Sigmoid colon (tissue), 7 donors: ENCODE results near the gene WFS1. TPM values are rescaled to one million over a fixed set of nuclear protein-coding genes. Genes with fewer than 3 reads are reported as not detected.
A peak's percentile ranks its signal among the peaks of the same experiment; 100 is the strongest.

Experiments
- DNase-seq: peaks from one replicate; pipeline ENCODE4 v3.0.0-alpha.2; 2019
- H3K27ac ChIP-seq, 4 donors: fragments of 200-600 bp; sonication (generic); one replicate each; pipeline ENCODE4 v1.5.1; 2016 to 2019; ENCODE audit warnings: mild to moderate bottlenecking in 1 of 4
- H3K27me3 ChIP-seq, 3 donors: fragments of 200-600 bp; sonication (generic); one replicate each; pipeline ENCODE4 v1.5.1; 2019; ENCODE audit warnings: mild to moderate bottlenecking in 1 of 3
- H3K36me3 ChIP-seq, 4 donors: fragments of 200-600 bp; sonication (generic); one replicate each; pipeline ENCODE4 v1.5.1; 2016 to 2019
- H3K4me1 ChIP-seq, 4 donors: fragments of 200-600 bp; sonication (generic); one replicate each; pipeline ENCODE4 v1.5.1; 2017 to 2019
- H3K4me3 ChIP-seq, 4 donors: fragments of 200-600 bp; sonication (generic); one replicate each; pipeline ENCODE4 v1.5.1; 2017 to 2019; ENCODE audit warnings: mild to moderate bottlenecking in 2 of 4, moderate library complexity in 1 of 4
- H3K9me3 ChIP-seq, 4 donors: fragments of 200-600 bp in 3 of 4; sonication (generic) in 3 of 4; one replicate each; pipeline versions ENCODE4 v1.5.1 to v1.6.1; 2013 to 2019
- EP300 ChIP-seq, 4 donors: sonication (generic); formaldehyde crosslinking; IDR thresholded peaks; one replicate each; pipeline ENCODE4 v1.6.1; 2017; ENCODE audit warnings: antibody characterized with exemption in 4 of 4
- POLR2A ChIP-seq, 2 donors: fragments of 450-650 bp; IDR thresholded peaks; one replicate each; pipeline ENCODE4 v1.6.1; 2016; ENCODE audit warnings: antibody characterized with exemption in 2 of 2, mild to moderate bottlenecking in 2 of 2, moderate library complexity in 2 of 2
- POLR2AphosphoS5 ChIP-seq, 4 donors: sonication (generic); formaldehyde crosslinking; IDR thresholded peaks; one replicate each; pipeline ENCODE4 v1.6.1; 2017; ENCODE audit warnings: antibody characterized with exemption in 4 of 4
- WGBS, 2 donors: extraction: QIAGEN DNeasy Blood & Tissue Kit; methylation state at CpG; one replicate each; pipeline ENCODE4 v1.1.7; 2013; 5-methylcytosine and 5-hydroxymethylcytosine counted together
- intact Hi-C: fragments of 100-400 bp; cut with DNase I; formaldehyde crosslinking; loops from one replicate; pipeline ENCODE4 v1.15.1; 2023
- polyA plus RNA-seq, 3 donors: library from polyadenylated mRNA; stranded (reverse); fragments of 200-250 nt; gene quantifications; one replicate each; pipeline ENCODE4 v1.2.3, GENCODE V29; 2013
- total RNA-seq, 4 donors: library from RNA; depleted of rRNA; stranded (reverse); fragments of >200 nt; gene quantifications; one replicate each; pipeline ENCODE4 v1.1.0, GENCODE V29; 2016
- TF ChIP-seq, protein P1 (sequence below), 4 experiments: fragments of 450-650 bp in 3 of 4; fragments of 200-600 bp in 1 of 4; IDR thresholded peaks; one replicate each; pipeline ENCODE4 v1.5.1; 2016 to 2019; ENCODE audit warnings: antibody characterized with exemption in 4 of 4, mild to moderate bottlenecking in 3 of 4, moderate library complexity in 2 of 4
- donor health status: healthy with polysubstance abuse.
- donor health status: Bipolar disorder and iron deficiency.
- donor health status: healthy.

The WFS1 gene
- total and polyA plus RNA-seq, 7 donors: 1.4 to 69.0 (median 34.6) TPM

DNA sequence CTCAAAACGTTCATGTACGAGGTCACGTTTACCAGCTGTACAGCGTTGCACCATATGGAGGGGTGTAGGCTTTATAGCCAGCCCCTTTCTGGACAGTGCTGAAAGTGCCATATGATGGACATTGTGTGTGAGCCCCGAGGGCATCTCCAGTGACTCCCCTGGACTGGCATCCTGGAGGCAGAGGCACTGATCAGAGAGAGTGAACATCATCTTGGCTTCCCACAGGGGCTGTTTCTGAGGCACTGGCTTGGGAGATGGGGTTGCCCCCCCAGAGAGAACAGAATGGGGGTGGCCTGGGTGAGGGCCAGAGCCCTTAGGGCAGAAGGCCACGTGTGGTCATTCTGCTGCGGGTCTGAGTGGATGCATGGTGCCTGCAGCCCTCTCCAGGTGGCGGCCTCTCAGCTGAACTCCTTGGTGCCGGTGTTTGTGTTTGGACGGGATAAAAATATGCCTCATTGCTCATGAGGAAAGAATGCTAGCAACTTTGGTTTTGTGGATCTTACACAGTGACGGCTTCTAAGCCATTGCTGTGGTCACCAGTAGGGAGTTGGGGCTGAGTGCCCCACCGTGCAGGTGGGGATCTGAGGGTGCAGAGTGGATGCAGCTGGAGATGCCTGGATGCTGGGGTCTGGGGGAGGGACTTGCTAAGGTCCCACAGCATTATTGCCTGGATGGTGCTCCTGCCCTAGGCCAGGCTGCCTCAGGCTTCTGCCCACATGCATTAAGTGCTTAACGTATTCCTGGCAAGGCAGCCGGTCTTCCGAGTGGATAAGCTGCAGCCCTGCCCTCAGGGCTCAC, 3.4 kb downstream of the WFS1 start:
- WGBS, 2 donors: 75 to 86% methylated on average over 15 of the region's 15 CpGs
- Histone ChIP-seq H3K4me1 (peaks cover 0 to 86% (median 81%) of the 10 kb centered on the region in 4 donors), H3K27me3 (no peaks in the 10 kb centered on the region), H3K4me3 (no peak overlapping the region), H3K9me3 (no peaks in the 10 kb centered on the region), H3K36me3 (peaks cover 0 to 7% (median 3%) of the 10 kb centered on the region in 4 donors), H3K27ac (peak overlapping the region; percentile 87 to 96 (median 91))
- intact Hi-C loops: loop anchor here (5.0 to 10.0 kb wide), 3 partner anchors 302 to 512 kb away; partner anchors contain the start of genes KIAA0232, MAN2B2 and MRFAP1
- DNase-seq: no peak
- TF ChIP-seq EP300 (IDR thresholded peaks at IDR 0.05): no peak
- peak in 2 of 4 donors; percentile 20 to 40 for TF ChIP-seq POLR2AphosphoS5 (IDR thresholded peaks at IDR 0.05)

DNA sequence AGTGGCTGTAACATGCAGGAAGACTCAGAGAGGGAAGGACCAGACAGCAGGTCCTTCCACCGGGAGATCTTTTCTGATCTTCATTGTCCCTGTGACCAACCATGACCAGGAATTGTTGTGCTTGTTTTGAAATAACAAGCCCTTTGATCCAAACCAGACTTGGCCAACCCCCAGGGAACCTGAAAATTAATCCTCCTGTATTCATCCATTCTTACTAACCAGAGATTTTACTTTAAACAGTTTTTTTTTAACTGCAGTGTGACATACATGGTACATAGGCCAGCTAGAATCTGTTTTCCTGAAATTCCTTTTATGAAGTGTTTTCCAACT, 4.0 kb downstream of the WFS1 start:
- 77 to 83% methylated on average over 1 of the region's 1 CpG for WGBS, 2 donors
- no peak for DNase-seq
- TF ChIP-seq EP300 (IDR thresholded peaks at IDR 0.05): no peak
- no peaks in the 10 kb centered on the region for H3K27me3 ChIP-seq
- H3K27ac ChIP-seq: peak overlapping the region; percentile 87 to 96 (median 91)
- peaks cover 0 to 91% (median 86%) of the 10 kb centered on the region in 4 donors for H3K4me1 ChIP-seq
- no peak overlapping the region for H3K4me3 ChIP-seq
- no peaks in the 10 kb centered on the region for H3K9me3 ChIP-seq
- intact Hi-C loops: loop anchor here (5.0 to 10.0 kb wide), 3 partner anchors 301 to 511 kb away; partner anchors contain the start of genes KIAA0232, MAN2B2 and MRFAP1
- H3K36me3 ChIP-seq: peaks cover 0 to 13% (median 6%) of the 10 kb centered on the region in 4 donors

DNA sequence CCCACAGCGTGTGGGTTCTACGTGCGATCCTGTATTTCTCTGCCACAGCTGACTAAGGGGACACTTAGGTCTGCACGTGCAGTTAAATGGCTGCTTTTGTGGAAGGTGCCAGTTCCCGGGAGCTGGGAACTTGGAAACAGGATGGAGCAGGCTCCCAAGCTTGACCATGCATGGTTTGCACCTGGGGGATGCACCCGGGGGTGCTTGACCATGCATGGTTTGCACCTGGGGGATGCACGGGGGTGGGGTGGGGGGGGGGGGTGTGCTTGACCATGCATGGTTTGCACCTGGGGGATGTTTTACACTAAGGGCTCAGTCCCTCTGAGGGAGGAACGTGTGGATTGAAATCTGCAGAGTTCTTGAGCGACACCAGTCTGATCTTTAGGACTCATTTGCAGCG, 5.7 kb downstream of the WFS1 start:
- no peak for DNase-seq
- intact Hi-C loops: loop anchor here (10.0 kb wide), 2 partner anchors 299 to 509 kb away; partner anchors contain the start of genes KIAA0232 and MAN2B2
- Histone ChIP-seq H3K4me3 (no peak overlapping the region), H3K27me3 (no peaks in the 10 kb centered on the region), H3K4me1 (peaks cover 0 to 83% (median 79%) of the 10 kb centered on the region in 4 donors), H3K36me3 (peaks cover 0 to 28% (median 13%) of the 10 kb centered on the region in 4 donors), H3K27ac (peak overlapping the region; percentile 61 to 96 (median 86)), H3K9me3 (no peaks in the 10 kb centered on the region)
- TF ChIP-seq, protein P1, sequence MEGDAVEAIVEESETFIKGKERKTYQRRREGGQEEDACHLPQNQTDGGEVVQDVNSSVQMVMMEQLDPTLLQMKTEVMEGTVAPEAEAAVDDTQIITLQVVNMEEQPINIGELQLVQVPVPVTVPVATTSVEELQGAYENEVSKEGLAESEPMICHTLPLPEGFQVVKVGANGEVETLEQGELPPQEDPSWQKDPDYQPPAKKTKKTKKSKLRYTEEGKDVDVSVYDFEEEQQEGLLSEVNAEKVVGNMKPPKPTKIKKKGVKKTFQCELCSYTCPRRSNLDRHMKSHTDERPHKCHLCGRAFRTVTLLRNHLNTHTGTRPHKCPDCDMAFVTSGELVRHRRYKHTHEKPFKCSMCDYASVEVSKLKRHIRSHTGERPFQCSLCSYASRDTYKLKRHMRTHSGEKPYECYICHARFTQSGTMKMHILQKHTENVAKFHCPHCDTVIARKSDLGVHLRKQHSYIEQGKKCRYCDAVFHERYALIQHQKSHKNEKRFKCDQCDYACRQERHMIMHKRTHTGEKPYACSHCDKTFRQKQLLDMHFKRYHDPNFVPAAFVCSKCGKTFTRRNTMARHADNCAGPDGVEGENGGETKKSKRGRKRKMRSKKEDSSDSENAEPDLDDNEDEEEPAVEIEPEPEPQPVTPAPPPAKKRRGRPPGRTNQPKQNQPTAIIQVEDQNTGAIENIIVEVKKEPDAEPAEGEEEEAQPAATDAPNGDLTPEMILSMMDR (IDR thresholded peaks at IDR 0.05): no peak
- no peak for TF ChIP-seq POLR2AphosphoS5 (IDR thresholded peaks at IDR 0.05)
- no peak for TF ChIP-seq POLR2A (IDR thresholded peaks at IDR 0.05)
- TF ChIP-seq EP300 (IDR thresholded peaks at IDR 0.05): no peak
- WGBS, 2 donors: 82 to 87% methylated on average over 10 of the region's 10 CpGs

DNA sequence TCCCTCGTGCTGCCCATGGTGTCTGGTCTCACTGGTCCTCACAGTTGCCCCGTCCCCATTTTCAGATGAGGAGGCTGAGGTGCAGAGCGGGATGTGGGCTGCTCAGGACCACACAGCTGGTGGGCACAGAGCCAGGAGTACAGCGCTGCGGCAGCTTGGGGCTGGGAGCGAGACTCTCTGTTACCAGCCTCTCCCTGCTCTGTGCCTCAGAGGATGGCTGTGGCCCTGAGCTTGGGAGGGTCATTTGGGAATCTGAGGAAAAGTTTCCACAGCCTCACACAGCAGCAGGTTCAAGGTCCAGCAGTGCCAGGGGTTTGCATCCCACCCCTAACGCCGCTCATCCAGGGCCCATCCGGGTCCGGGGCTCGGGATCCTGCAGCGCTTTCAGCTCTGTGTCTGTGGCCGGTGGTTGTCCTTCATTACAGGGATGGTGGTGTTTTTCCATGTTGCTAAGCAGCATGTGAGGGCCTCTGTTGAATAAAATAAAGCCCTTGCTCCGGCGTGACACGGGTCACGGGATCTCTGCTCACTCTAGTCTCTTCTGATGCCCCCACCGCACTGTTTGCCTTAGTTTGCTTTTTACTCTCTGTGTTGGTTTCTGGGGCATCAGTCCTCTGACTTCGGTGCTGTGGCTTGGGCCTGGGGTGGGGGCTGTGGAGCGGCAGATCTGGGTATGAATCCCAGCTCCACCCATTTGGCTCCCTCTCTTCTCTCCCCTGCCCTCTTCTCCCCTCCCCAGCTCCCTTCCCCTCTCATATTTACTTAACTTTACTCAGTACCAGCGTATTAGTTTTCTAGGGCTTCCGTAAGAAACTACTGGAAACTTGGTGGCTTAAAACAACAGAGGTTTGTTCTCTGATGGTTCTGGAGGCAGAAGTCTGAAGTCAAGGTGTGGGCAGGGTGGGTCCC, 6.5 kb downstream of the WFS1 start:
- H3K9me3 ChIP-seq: no peaks in the 10 kb centered on the region
- H3K4me3 ChIP-seq: peak overlapping the region in 2 of 4 donors; percentile 8 to 22
- peaks cover 0 to 81% (median 75%) of the 10 kb centered on the region in 4 donors for H3K4me1 ChIP-seq
- H3K27ac ChIP-seq: peak overlapping the region; percentile 61 to 96 (median 86)
- TF ChIP-seq, protein P1 (IDR thresholded peaks at IDR 0.05): no peak
- TF ChIP-seq POLR2AphosphoS5 (IDR thresholded peaks at IDR 0.05): peak in 1 of 4 donors; percentile 37
- DNase-seq: no peak
- H3K36me3 ChIP-seq: peaks cover 0 to 30% (median 14%) of the 10 kb centered on the region in 4 donors
- 79 to 81% methylated on average over 22 of the region's 22 CpGs for WGBS, 2 donors
- intact Hi-C loops: loop anchor here (10.0 kb wide), 2 partner anchors 299 to 509 kb away; partner anchors contain the start of genes KIAA0232 and MAN2B2
- H3K27me3 ChIP-seq: no peaks in the 10 kb centered on the region

DNA sequence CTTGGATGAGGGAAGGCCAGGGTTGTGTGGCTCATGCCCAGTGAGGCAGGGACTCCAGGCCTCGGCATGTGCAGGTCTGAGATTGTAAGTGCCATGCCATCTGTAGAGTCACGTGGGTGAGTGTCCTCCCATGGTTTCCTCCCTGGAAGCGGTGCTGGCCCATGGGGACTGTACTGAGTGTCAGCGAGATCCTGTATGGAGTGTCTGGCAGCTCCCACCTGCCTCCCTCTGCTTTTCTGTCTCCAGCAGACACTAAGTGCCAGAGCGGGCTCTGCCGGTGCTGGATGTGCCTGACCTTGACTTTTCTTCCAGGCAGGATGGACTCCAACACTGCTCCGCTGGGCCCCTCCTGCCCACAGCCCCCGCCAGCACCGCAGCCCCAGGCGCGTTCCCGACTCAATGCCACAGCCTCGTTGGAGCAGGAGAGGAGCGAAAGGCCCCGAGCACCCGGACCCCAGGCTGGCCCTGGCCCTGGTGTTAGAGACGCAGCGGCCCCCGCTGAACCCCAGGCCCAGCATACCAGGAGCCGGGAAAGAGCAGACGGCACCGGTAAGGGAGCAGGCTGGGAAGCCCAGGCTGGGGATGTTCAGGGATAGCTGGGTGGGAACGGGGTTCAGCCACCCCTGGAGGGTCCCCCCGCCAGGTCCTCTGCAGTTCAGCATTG, 7.6 kb downstream of the WFS1 start:
- Histone ChIP-seq H3K9me3 (no peaks in the 10 kb centered on the region), H3K36me3 (peaks cover 0 to 30% (median 14%) of the 10 kb centered on the region in 4 donors), H3K4me3 (no peak overlapping the region), H3K27ac (peak overlapping the region; percentile 61 to 96 (median 86)), H3K27me3 (no peaks in the 10 kb centered on the region), H3K4me1 (peaks cover 0 to 81% (median 75%) of the 10 kb centered on the region in 4 donors)
- no peak for TF ChIP-seq EP300 (IDR thresholded peaks at IDR 0.05)
- TF ChIP-seq POLR2A (IDR thresholded peaks at IDR 0.05): no peak
- TF ChIP-seq, protein P1 (IDR thresholded peaks at IDR 0.05): no peak
- no peak for TF ChIP-seq POLR2AphosphoS5 (IDR thresholded peaks at IDR 0.05)
- intact Hi-C loops: loop anchor here (10.0 kb wide), 2 partner anchors 298 to 508 kb away; partner anchors contain the start of genes KIAA0232 and MAN2B2
- peak; percentile 65 for DNase-seq
- 91 to 92% methylated on average over 24 of the region's 24 CpGs for WGBS, 2 donors
